ENCODE measurements around the gene CLDN6. TPM values are rescaled to one million over a fixed set of nuclear protein-coding genes. Genes with fewer than 3 reads are reported as not detected.
A peak's percentile ranks its signal among the peaks of the same experiment; 100 is the strongest.

Gene CLDN6
- total and polyA plus RNA-seq, 2 of the 13 experiments (the other 11 are each of a cell fraction or from before 2014, with no cell fraction given), result 5.9 to 7.6 TPM

GRCh38 chr16:2968738-2969544 lies 49.0 kb downstream of the CLDN6 start, which contains the start of gene PAQR4 (continued):
- TF ChIP-seq, protein P1, sequence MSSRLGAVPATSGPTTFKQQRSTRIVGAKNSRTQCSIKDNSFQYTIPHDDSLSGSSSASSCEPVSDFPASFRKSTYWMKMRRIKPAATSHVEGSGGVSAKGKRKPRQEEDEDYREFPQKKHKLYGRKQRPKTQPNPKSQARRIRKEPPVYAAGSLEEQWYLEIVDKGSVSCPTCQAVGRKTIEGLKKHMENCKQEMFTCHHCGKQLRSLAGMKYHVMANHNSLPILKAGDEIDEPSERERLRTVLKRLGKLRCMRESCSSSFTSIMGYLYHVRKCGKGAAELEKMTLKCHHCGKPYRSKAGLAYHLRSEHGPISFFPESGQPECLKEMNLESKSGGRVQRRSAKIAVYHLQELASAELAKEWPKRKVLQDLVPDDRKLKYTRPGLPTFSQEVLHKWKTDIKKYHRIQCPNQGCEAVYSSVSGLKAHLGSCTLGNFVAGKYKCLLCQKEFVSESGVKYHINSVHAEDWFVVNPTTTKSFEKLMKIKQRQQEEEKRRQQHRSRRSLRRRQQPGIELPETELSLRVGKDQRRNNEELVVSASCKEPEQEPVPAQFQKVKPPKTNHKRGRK (CRISPR knock-in tag; IDR thresholded peaks at IDR 0.05), result 0 out of 2 replicates have a peak, but pooled peaks have one; percentile 39
- TF ChIP-seq EHMT2 (IDR thresholded peaks at IDR 0.05; ENCODE audit: borderline replicate concordance, low read depth, low read length) (peak; percentile 95), ZNF468 (CRISPR knock-in tag; IDR thresholded peaks at IDR 0.05) (peak; percentile 97), HHEX (CRISPR knock-in tag; IDR thresholded peaks at IDR 0.05) (no peak), ETV6 (CRISPR knock-in tag; conservative IDR thresholded peaks at IDR 0.05) (peak; percentile 96), E2F1 (CRISPR knock-in tag; IDR thresholded peaks at IDR 0.05) (peak; percentile 93), AKAP8 (CRISPR knock-in tag; IDR thresholded peaks at IDR 0.05) (peak; percentile 17; the same call in 1 of the 2 replicates), POGZ (CRISPR knock-in tag; IDR thresholded peaks at IDR 0.05) (0 out of 2 replicates have a peak, but pooled peaks have one; percentile 59), SCMH1 (CRISPR knock-in tag; IDR thresholded peaks at IDR 0.05; ENCODE audit: borderline replicate concordance) (no peak), TBX3 (IDR thresholded peaks at IDR 0.05; ENCODE audit: borderline replicate concordance) (peak; percentile 47; the same call in 1 of the 2 replicates), ZNF775 (CRISPR knock-in tag; IDR thresholded peaks at IDR 0.05; ENCODE audit: borderline replicate concordance) (peak; percentile 89), ZNF792 (CRISPR knock-in tag; IDR thresholded peaks at IDR 0.05) (peak; percentile 94), ZNF34 (CRISPR knock-in tag; IDR thresholded peaks at IDR 0.05; ENCODE audit: borderline replicate concordance) (peak; percentile 91), ZC3H13 (CRISPR knock-in tag; IDR thresholded peaks at IDR 0.05) (peak; percentile 94), FUBP1 (CRISPR knock-in tag; IDR thresholded peaks at IDR 0.05; ENCODE audit: borderline replicate concordance) (no peak), ZBTB7B (CRISPR knock-in tag; IDR thresholded peaks at IDR 0.05) (peak; percentile 95), POLR2AphosphoS2 (IDR thresholded peaks at IDR 0.05; ENCODE audit: low read depth, low read length) (no peak), ZFYVE20 (CRISPR knock-in tag; IDR thresholded peaks at IDR 0.05; ENCODE audit: borderline replicate concordance, low read depth) (peak; percentile 80; the same call in 1 of the 2 replicates), RBFOX2 (IDR thresholded peaks at IDR 0.05; ENCODE audit: low read depth, low read length) (peak; percentile 65), PRPF4 (IDR thresholded peaks at IDR 0.05; ENCODE audit: low read depth, low read length, poor library complexity, severe bottlenecking) (no peak), ZBTB3 (CRISPR knock-in tag; IDR thresholded peaks at IDR 0.05; ENCODE audit: borderline replicate concordance, low read depth) (peak; percentile 81; the same call in 1 of the 2 replicates)
- TF ChIP-seq, protein P2, sequence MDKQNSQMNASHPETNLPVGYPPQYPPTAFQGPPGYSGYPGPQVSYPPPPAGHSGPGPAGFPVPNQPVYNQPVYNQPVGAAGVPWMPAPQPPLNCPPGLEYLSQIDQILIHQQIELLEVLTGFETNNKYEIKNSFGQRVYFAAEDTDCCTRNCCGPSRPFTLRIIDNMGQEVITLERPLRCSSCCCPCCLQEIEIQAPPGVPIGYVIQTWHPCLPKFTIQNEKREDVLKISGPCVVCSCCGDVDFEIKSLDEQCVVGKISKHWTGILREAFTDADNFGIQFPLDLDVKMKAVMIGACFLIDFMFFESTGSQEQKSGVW (CRISPR knock-in tag; IDR thresholded peaks at IDR 0.05; ENCODE audit: borderline replicate concordance), result no peak; the same call in 1 of the 2 replicates
- TF ChIP-seq, protein P3, sequence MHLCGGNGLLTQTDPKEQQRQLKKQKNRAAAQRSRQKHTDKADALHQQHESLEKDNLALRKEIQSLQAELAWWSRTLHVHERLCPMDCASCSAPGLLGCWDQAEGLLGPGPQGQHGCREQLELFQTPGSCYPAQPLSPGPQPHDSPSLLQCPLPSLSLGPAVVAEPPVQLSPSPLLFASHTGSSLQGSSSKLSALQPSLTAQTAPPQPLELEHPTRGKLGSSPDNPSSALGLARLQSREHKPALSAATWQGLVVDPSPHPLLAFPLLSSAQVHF (CRISPR knock-in tag; IDR thresholded peaks at IDR 0.05), result peak; percentile 91
